HEK293 (cell line): Measurements from ENCODE around the gene GPX8.

ENCODE experiments used
- CTCF ChIA-PET: fragments of 350-600 bp; formaldehyde crosslinking; extraction: SDS; loops from one replicate; lab custom pipeline; 2021; ENCODE audit warnings: antibody characterized with exemption; lab: Yijun Ruan, JAX
- POLR2A ChIA-PET: fragments of 300-600 bp; formaldehyde crosslinking; extraction: SDS; loops from one replicate; lab custom pipeline; 2020; ENCODE audit warnings: antibody characterized with exemption, inconsistent platforms; lab: Yijun Ruan, JAX
- H3K27ac ChIP-seq: fragments of 200-500 bp; sonication (Bioruptor generic); 2 replicates; pipeline ENCODE4 v1.5.1; 2014; ENCODE audit warnings: low read depth, low read length, control low read depth, inconsistent platforms; ENCODE audit errors: extremely low read depth
- H3K36me3 ChIP-seq, 2 experiments: fragments of 200-500 bp in 1 of 2; sonication (Bioruptor generic) in 1 of 2; 1 replicate in 1 of 2; 2 replicates in 1 of 2; pipeline ENCODE4 v1.5.1; 2014 to 2017; ENCODE audit warnings: inconsistent platforms in 2 of 2, low read length in 2 of 2; ENCODE audit not compliant: control insufficient read depth in 2 of 2, insufficient read depth in 1 of 2
- H3K4me1 ChIP-seq: fragments of 200-500 bp; sonication (Bioruptor generic); 2 replicates; pipeline ENCODE4 v1.5.1; 2014; ENCODE audit warnings: mild to moderate bottlenecking, low read length, inconsistent platforms; ENCODE audit not compliant: control insufficient read depth, insufficient read depth
- H3K4me3 ChIP-seq: 2 replicates; pipeline ENCODE4 v1.5.1; 2011; ENCODE audit warnings: low read depth, mild to moderate bottlenecking, control low read depth, low read length, moderate library complexity
- H3K9me3 ChIP-seq: fragments of 200-500 bp; sonication (Bioruptor generic); 2 replicates; pipeline ENCODE4 v1.5.1; 2014; ENCODE audit warnings: low read depth, low read length, inconsistent platforms; ENCODE audit not compliant: control insufficient read depth, insufficient read depth
- KLF7 ChIP-seq: fragments of 450-650 bp; formaldehyde crosslinking; IDR thresholded peaks from 2 replicates; pipeline ENCODE4 v1.5.1; 2016; ENCODE audit warnings: missing biosample characterization, missing genetic modification characterization, borderline replicate concordance
- SP7 ChIP-seq: fragments of 450-650 bp; formaldehyde crosslinking; IDR thresholded peaks from 2 replicates; pipeline ENCODE4 v1.5.1; 2016; ENCODE audit warnings: missing biosample characterization, missing genetic modification characterization
- TCF7L2 ChIP-seq: IDR thresholded peaks from 2 replicates; pipeline ENCODE4 v1.6.1; 2011; ENCODE audit warnings: low read depth, mild to moderate bottlenecking, inconsistent platforms, low read length, moderate library complexity, borderline replicate concordance
- TRIM28 ChIP-seq: IDR thresholded peaks from 2 replicates; pipeline ENCODE4 v1.6.1; 2011; ENCODE audit warnings: low read length, control low read depth, borderline replicate concordance
- YY1 ChIP-seq: fragments of 450-650 bp; formaldehyde crosslinking; IDR thresholded peaks from 2 replicates; pipeline ENCODE4 v1.5.1; 2018; ENCODE audit warnings: missing biosample characterization, missing genetic modification characterization
- YY2 ChIP-seq: fragments of 450-650 bp; formaldehyde crosslinking; IDR thresholded peaks from 2 replicates; pipeline ENCODE4 v1.5.1; 2016; ENCODE audit warnings: missing biosample characterization, missing genetic modification characterization
- ZBTB21 ChIP-seq: fragments of 450-650 bp; formaldehyde crosslinking; IDR thresholded peaks from 2 replicates; pipeline ENCODE4 v1.5.1; 2017; ENCODE audit warnings: missing biosample characterization, missing genetic modification characterization
- ZFP69B ChIP-seq: fragments of 450-650 bp; formaldehyde crosslinking; IDR thresholded peaks from 2 replicates; pipeline ENCODE4 v1.5.1; 2016; ENCODE audit warnings: missing biosample characterization, missing genetic modification characterization
- ZNF114 ChIP-seq: fragments of 450-650 bp; formaldehyde crosslinking; IDR thresholded peaks from 2 replicates; pipeline ENCODE4 v1.5.0; 2017; ENCODE audit warnings: missing biosample characterization, missing genetic modification characterization
- ZNF140 ChIP-seq: fragments of 450-650 bp; formaldehyde crosslinking; IDR thresholded peaks from 2 replicates; pipeline ENCODE4 v1.5.1; 2016; ENCODE audit warnings: missing biosample characterization, missing genetic modification characterization
- ZNF155 ChIP-seq: fragments of 450-650 bp; formaldehyde crosslinking; IDR thresholded peaks from 2 replicates; pipeline ENCODE4 v1.5.1; 2016; ENCODE audit warnings: missing biosample characterization, missing genetic modification characterization
- ZNF2 ChIP-seq: fragments of 450-650 bp; formaldehyde crosslinking; IDR thresholded peaks from 2 replicates; pipeline ENCODE4 v1.5.1; 2016; ENCODE audit warnings: missing biosample characterization, missing genetic modification characterization
- ZNF266 ChIP-seq: fragments of 450-650 bp; formaldehyde crosslinking; IDR thresholded peaks from 2 replicates; pipeline ENCODE4 v1.5.1; 2016; ENCODE audit warnings: missing biosample characterization, missing genetic modification characterization, low read depth
- ZNF335 ChIP-seq: fragments of 450-650 bp; formaldehyde crosslinking; conservative IDR thresholded peaks from 2 replicates; pipeline ENCODE4 v1.5.1; 2016; ENCODE audit warnings: missing biosample characterization, missing genetic modification characterization
- ZNF391 ChIP-seq: fragments of 450-650 bp; formaldehyde crosslinking; IDR thresholded peaks from 2 replicates; pipeline ENCODE4 v1.5.1; 2016; ENCODE audit warnings: low read depth, missing biosample characterization, missing genetic modification characterization, borderline replicate concordance
- ZNF521 ChIP-seq: fragments of 450-650 bp; formaldehyde crosslinking; IDR thresholded peaks from 2 replicates; pipeline ENCODE4 v1.5.1; 2017; ENCODE audit warnings: missing biosample characterization, mild to moderate bottlenecking, missing genetic modification characterization
- ZNF555 ChIP-seq: fragments of 450-650 bp; formaldehyde crosslinking; conservative IDR thresholded peaks from 2 replicates; pipeline ENCODE4 v1.5.1; 2017; ENCODE audit warnings: missing biosample characterization, mild to moderate bottlenecking, missing genetic modification characterization, inconsistent platforms
- ZNF600 ChIP-seq: fragments of 450-650 bp; formaldehyde crosslinking; IDR thresholded peaks from 2 replicates; pipeline ENCODE4 v1.5.1; 2016; ENCODE audit warnings: missing biosample characterization, missing genetic modification characterization
- TF ChIP-seq, protein P1 (sequence below): fragments of 450-650 bp; IDR thresholded peaks from 2 replicates; pipeline ENCODE4 v1.5.1; 2018; ENCODE audit warnings: missing biosample characterization, missing genetic modification characterization
- TF ChIP-seq, protein P2 (sequence below): fragments of 450-650 bp; formaldehyde crosslinking; IDR thresholded peaks from 2 replicates; pipeline ENCODE4 v1.5.1; 2016; ENCODE audit warnings: missing biosample characterization, missing genetic modification characterization
- TF ChIP-seq, protein P3 (sequence below): fragments of 450-650 bp; IDR thresholded peaks from 2 replicates; pipeline ENCODE4 v1.5.1; 2018; ENCODE audit warnings: missing biosample characterization, mild to moderate bottlenecking, missing genetic modification characterization
- TF ChIP-seq, protein P4 (sequence below): fragments of 450-650 bp; formaldehyde crosslinking; IDR thresholded peaks from 2 replicates; pipeline ENCODE4 v1.5.1; 2016; ENCODE audit warnings: missing biosample characterization, missing genetic modification characterization
- TF ChIP-seq, protein P5 (sequence below): fragments of 450-650 bp; formaldehyde crosslinking; IDR thresholded peaks from 2 replicates; pipeline ENCODE4 v1.5.0; 2017; ENCODE audit warnings: missing biosample characterization, missing genetic modification characterization, borderline replicate concordance

GPX8 gene

DNA sequence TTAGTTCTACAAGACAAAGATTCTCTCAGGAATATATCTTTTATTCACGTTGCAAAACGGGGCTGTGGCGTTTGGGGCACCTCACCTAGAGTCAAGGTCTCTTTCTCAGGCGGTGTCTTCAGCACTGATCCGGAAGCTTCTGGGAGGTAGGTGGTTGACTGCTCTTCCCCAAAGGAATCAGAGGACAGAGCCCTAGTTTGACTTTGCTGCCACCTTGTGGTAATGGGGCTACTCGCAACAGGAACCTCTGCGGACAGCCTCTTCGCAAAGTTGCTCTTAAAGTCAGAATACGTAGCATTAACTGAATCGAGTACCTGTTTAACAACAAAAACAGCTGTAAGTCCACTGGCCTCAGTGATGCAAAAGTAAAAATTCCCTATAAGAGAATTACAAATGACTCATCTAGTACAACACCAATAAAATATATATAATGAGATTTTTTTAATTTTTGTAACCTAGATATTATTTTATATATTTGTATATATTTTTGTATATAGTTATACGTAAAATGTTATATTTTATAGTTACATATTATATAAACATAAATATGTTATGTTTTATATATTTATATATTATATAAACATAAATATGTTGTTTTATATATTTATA, 13.3 kb upstream of the GPX8 start (continued):
- TF ChIP-seq ZNF600 (tag by site-specific recombination) = no peak
- TF ChIP-seq, protein P1, sequence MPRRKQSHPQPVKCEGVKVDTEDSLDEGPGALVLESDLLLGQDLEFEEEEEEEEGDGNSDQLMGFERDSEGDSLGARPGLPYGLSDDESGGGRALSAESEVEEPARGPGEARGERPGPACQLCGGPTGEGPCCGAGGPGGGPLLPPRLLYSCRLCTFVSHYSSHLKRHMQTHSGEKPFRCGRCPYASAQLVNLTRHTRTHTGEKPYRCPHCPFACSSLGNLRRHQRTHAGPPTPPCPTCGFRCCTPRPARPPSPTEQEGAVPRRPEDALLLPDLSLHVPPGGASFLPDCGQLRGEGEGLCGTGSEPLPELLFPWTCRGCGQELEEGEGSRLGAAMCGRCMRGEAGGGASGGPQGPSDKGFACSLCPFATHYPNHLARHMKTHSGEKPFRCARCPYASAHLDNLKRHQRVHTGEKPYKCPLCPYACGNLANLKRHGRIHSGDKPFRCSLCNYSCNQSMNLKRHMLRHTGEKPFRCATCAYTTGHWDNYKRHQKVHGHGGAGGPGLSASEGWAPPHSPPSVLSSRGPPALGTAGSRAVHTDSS (tag by site-specific recombination) = 0 out of 2 replicates have a peak, but pooled peaks have one; percentile 11
- TF ChIP-seq TRIM28 = no peak
- no peak for TF ChIP-seq ZNF391 (tag by site-specific recombination)
- TF ChIP-seq ZBTB21 = no peak
- no peak for TF ChIP-seq YY2 (tag by site-specific recombination)
- TF ChIP-seq SP7 (tag by site-specific recombination) = no peak
- TF ChIP-seq, protein P2, sequence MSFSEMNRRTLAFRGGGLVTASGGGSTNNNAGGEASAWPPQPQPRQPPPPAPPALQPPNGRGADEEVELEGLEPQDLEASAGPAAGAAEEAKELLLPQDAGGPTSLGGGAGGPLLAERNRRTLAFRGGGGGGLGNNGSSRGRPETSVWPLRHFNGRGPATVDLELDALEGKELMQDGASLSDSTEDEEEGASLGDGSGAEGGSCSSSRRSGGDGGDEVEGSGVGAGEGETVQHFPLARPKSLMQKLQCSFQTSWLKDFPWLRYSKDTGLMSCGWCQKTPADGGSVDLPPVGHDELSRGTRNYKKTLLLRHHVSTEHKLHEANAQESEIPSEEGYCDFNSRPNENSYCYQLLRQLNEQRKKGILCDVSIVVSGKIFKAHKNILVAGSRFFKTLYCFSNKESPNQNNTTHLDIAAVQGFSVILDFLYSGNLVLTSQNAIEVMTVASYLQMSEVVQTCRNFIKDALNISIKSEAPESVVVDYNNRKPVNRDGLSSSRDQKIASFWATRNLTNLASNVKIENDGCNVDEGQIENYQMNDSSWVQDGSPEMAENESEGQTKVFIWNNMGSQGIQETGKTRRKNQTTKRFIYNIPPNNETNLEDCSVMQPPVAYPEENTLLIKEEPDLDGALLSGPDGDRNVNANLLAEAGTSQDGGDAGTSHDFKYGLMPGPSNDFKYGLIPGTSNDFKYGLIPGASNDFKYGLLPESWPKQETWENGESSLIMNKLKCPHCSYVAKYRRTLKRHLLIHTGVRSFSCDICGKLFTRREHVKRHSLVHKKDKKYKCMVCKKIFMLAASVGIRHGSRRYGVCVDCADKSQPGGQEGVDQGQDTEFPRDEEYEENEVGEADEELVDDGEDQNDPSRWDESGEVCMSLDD = no peak
- no peak for TF ChIP-seq ZNF2 (tag by site-specific recombination)
- no peak for TF ChIP-seq ZNF140 (tag by site-specific recombination)
- TF ChIP-seq, protein P3, sequence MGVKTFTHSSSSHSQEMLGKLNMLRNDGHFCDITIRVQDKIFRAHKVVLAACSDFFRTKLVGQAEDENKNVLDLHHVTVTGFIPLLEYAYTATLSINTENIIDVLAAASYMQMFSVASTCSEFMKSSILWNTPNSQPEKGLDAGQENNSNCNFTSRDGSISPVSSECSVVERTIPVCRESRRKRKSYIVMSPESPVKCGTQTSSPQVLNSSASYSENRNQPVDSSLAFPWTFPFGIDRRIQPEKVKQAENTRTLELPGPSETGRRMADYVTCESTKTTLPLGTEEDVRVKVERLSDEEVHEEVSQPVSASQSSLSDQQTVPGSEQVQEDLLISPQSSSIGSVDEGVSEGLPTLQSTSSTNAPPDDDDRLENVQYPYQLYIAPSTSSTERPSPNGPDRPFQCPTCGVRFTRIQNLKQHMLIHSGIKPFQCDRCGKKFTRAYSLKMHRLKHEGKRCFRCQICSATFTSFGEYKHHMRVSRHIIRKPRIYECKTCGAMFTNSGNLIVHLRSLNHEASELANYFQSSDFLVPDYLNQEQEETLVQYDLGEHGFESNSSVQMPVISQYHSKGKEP = 0 out of 2 replicates have a peak, but pooled peaks have one; percentile 14
- TF ChIP-seq ZNF335 (tag by site-specific recombination) = peak; percentile 26; the same call in 1 of the 2 replicates
- TF ChIP-seq ZNF266 = no peak

DNA sequence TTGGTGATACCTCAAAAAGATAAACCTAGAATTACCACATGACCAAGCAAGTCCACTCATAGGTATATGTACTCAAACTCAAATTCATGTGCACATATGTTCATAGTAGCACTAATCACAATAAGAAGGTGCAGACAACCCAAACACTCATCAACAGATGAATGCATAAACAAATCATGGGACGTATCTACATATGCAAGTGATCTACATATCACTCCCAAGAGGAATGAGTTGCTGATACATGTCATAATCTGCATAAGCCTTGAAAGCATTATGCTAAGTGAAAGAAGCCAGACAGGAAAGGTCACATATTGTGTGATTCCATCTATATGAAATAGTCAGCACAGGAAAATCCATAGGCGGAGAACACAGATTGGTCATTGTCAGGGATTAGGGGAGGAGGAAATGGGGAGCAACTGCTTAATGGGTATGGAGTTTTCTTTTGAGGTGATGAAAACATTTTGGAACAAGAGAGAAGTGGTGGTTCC, 10.6 kb upstream of the GPX8 start:
- Histone ChIP-seq H3K4me3 (no peak overlapping the region), H3K27ac (no peak overlapping the region), H3K36me3 (no peaks in the 10 kb centered on the region), H3K4me1 (no peaks in the 10 kb centered on the region), H3K9me3 (no peaks in the 10 kb centered on the region)
- POLR2A ChIA-PET = no interaction called here
- CTCF ChIA-PET = interaction anchor here (1.5 to 3.2 kb wide), 2 partner anchors 11 to 244 kb away, joined by 4 to 16 read pairs; partner anchors contain the start of gene GPX8
- no peak for TF ChIP-seq ZNF155 (tag by site-specific recombination)
- no peak for TF ChIP-seq ZNF521 (tag by site-specific recombination)
- TF ChIP-seq TCF7L2 = no peak
- TF ChIP-seq, protein P4, sequence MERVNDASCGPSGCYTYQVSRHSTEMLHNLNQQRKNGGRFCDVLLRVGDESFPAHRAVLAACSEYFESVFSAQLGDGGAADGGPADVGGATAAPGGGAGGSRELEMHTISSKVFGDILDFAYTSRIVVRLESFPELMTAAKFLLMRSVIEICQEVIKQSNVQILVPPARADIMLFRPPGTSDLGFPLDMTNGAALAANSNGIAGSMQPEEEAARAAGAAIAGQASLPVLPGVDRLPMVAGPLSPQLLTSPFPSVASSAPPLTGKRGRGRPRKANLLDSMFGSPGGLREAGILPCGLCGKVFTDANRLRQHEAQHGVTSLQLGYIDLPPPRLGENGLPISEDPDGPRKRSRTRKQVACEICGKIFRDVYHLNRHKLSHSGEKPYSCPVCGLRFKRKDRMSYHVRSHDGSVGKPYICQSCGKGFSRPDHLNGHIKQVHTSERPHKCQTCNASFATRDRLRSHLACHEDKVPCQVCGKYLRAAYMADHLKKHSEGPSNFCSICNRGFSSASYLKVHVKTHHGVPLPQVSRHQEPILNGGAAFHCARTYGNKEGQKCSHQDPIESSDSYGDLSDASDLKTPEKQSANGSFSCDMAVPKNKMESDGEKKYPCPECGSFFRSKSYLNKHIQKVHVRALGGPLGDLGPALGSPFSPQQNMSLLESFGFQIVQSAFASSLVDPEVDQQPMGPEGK (tag by site-specific recombination) = no peak
- no peak for TF ChIP-seq ZFP69B (tag by site-specific recombination)
- no peak for TF ChIP-seq ZNF2 (tag by site-specific recombination)
- no peak for TF ChIP-seq YY1 (tag by site-specific recombination)
- no peak for TF ChIP-seq ZNF114 (tag by site-specific recombination)
- TF ChIP-seq ZNF555 (tag by site-specific recombination) = no peak
- TF ChIP-seq KLF7 (tag by site-specific recombination) = no peak
- no peak for TF ChIP-seq ZNF335 (tag by site-specific recombination)
- TF ChIP-seq, protein P5, sequence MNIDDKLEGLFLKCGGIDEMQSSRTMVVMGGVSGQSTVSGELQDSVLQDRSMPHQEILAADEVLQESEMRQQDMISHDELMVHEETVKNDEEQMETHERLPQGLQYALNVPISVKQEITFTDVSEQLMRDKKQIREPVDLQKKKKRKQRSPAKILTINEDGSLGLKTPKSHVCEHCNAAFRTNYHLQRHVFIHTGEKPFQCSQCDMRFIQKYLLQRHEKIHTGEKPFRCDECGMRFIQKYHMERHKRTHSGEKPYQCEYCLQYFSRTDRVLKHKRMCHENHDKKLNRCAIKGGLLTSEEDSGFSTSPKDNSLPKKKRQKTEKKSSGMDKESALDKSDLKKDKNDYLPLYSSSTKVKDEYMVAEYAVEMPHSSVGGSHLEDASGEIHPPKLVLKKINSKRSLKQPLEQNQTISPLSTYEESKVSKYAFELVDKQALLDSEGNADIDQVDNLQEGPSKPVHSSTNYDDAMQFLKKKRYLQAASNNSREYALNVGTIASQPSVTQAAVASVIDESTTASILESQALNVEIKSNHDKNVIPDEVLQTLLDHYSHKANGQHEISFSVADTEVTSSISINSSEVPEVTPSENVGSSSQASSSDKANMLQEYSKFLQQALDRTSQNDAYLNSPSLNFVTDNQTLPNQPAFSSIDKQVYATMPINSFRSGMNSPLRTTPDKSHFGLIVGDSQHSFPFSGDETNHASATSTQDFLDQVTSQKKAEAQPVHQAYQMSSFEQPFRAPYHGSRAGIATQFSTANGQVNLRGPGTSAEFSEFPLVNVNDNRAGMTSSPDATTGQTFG = no peak
- TF ChIP-seq, protein P3 = no peak
